ENCODE data around the gene DPYSL5.

- TF ChIP-seq ZNF445 (CRISPR knock-in tag; IDR thresholded peaks at IDR 0.05; ENCODE audit: low read depth) (no peak), ZNF140 (CRISPR knock-in tag; IDR thresholded peaks at IDR 0.05) (no peak), FOXP1 (CRISPR knock-in tag; IDR thresholded peaks at IDR 0.05) (no peak), HOXB6 (CRISPR knock-in tag; IDR thresholded peaks at IDR 0.05; ENCODE audit: borderline replicate concordance) (no peak), ZNF12 (CRISPR knock-in tag; IDR thresholded peaks at IDR 0.05) (no peak), ATF3 (IDR thresholded peaks at IDR 0.05) (no peak), ATF3 (CRISPR knock-in tag; conservative IDR thresholded peaks at IDR 0.05) (no peak), CTCF (IDR thresholded peaks at IDR 0.05 in 2 of 3, conservative IDR thresholded peaks at IDR 0.05 in 1 of 3; ENCODE audit: insufficient read depth in 2 of 3, low read depth in 1 of 3, low read length in 3 of 3) (no peak), NR2F6 (CRISPR knock-in tag; IDR thresholded peaks at IDR 0.05) (no peak), CHD1 (IDR thresholded peaks at IDR 0.05; ENCODE audit: low read length) (no peak)
Observed at GRCh38 chr2:26940001-26940400, 92.1 kb downstream of the DPYSL5 start.

Data from K562 (cell line).